GM12892 (cell line): ENCODE measurements around the gene SHLD1.

ENCODE experiments used
- POLR2A ChIP-seq: IDR thresholded peaks from 2 replicates; pipeline ENCODE4 v1.6.1; 2011; ENCODE audit warnings: low read depth, low read length, control low read depth
- POLR2AphosphoS5 ChIP-seq: IDR thresholded peaks from 2 replicates; pipeline ENCODE4 v1.6.1; 2011; ENCODE audit warnings: low read depth, low read length, control low read depth
- TAF1 ChIP-seq: IDR thresholded peaks from 2 replicates; pipeline ENCODE4 v1.6.1; 2011; ENCODE audit warnings: low read depth, mild to moderate bottlenecking, control low read depth, low read length, borderline replicate concordance

DNA sequence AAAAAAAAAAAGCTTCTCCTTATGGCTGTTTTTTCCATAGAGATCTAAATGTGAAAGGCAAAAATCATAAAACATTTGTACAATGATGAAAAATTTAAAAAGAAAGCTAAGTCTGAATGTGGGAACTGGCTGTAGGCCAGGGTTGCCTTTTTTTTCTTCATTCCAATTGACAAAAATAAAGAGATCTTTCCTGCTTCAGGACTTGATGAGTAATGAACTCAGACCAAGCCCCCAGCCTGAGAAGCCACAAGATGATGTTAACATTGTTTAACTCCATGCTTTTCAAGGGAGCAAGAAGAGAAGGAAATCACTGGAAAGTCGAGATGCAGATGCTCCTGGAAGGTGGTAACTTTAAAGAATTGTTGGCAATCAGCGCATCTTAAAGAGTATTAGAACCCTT is 158.8 kb downstream of the SHLD1 start:
- TF ChIP-seq POLR2A (no peak), TAF1 (no peak), POLR2AphosphoS5 (no peak)
